GM12878 (cell line): ENCODE data around the gene CNN3. TPM values are rescaled to one million over a fixed set of nuclear protein-coding genes. Genes with fewer than 3 reads are reported as not detected.

Experiments
- ATAC-seq: fragments of 200-7000 bp; cut with Tn5 transposase; 3 replicates; pipeline ENCODE4 v1.9.1; 2020; ENCODE audit warnings: mild to moderate bottlenecking, moderate library complexity
- BruUV-seq: library from RNA; stranded (reverse); fragments of 400-500 nt; replicated peaks from 2 replicates; lab custom pipeline; 2021; lab: Mats Ljungman, UMichigan
- CTCF ChIA-PET: fragments of 300-600 bp; sonication (Branson Sonifier 250); formaldehyde crosslinking; extraction: SDS; loops from one replicate; lab custom pipeline; 2021; ENCODE audit warnings: inconsistent platforms; lab: Yijun Ruan, JAX
- POLR2A ChIA-PET: fragments of 350-600 bp; formaldehyde crosslinking; extraction: SDS; loops from one replicate; lab custom pipeline; 2021; ENCODE audit warnings: inconsistent platforms; lab: Charles Lee
- RAD21 ChIA-PET: fragments of 300-600 bp; sonication (Branson Sonifier 250); formaldehyde crosslinking; loops from one replicate; lab custom pipeline; 2023; ENCODE audit warnings: antibody characterized with exemption; ENCODE audit not compliant: unreplicated experiment; lab: Charles Lee
- SMC1A ChIA-PET: fragments of 300-600 bp; sonication (Branson Sonifier 250); formaldehyde crosslinking; loops from one replicate; lab custom pipeline; 2023; ENCODE audit not compliant: unreplicated experiment, uncharacterized antibody; lab: Charles Lee
- DNase-seq: peaks from one replicate; pipeline ENCODE4 v3.0.0-alpha.2; 2011; ENCODE audit warnings: low read depth, low spot score
- FAIRE-seq: peaks from 3 replicates; lab custom pipeline; 2011; peaks lifted over from hg19 to GRCh38; lab: Jason Lieb, UNC
- H2AFZ ChIP-seq: 2 replicates; pipeline ENCODE4 v1.6.0; 2011; ENCODE audit warnings: low read depth, low read length, control low read depth; ENCODE audit not compliant: control insufficient read depth
- H3K27ac ChIP-seq: 2 replicates; pipeline ENCODE4 v1.5.1; 2011; ENCODE audit warnings: control low read depth; ENCODE audit not compliant: control insufficient read depth, insufficient read depth
- H3K27me3 ChIP-seq, 2 experiments: replicated peaks in 1 of 2; 2 replicates each; pipeline versions ENCODE4 v1.6.0 to v1.6.1; 2011; ENCODE audit warnings: low read length in 1 of 2; ENCODE audit not compliant: control insufficient read depth in 2 of 2, insufficient read depth in 2 of 2
- H3K36me3 ChIP-seq, 2 experiments: 2 replicates each; pipeline ENCODE4 v1.5.1; 2011; ENCODE audit warnings: low read length in 1 of 2; ENCODE audit not compliant: control insufficient read depth in 2 of 2, insufficient read depth in 2 of 2
- H3K4me1 ChIP-seq: 2 replicates; pipeline ENCODE4 v1.6.1; 2011; ENCODE audit warnings: mild to moderate bottlenecking, low read length, moderate library complexity, mixed read lengths; ENCODE audit not compliant: control insufficient read depth, insufficient read depth
- H3K4me2 ChIP-seq: 2 replicates; pipeline ENCODE4 v1.6.0; 2011; ENCODE audit warnings: control low read depth; ENCODE audit not compliant: control insufficient read depth, insufficient read depth
- H3K4me3 ChIP-seq: fragments of 200-600 bp; sonication (generic); 2 replicates; pipeline ENCODE4 v1.5.1; 2016
- H3K79me2 ChIP-seq: 2 replicates; pipeline ENCODE4 v1.6.0; 2011; ENCODE audit warnings: low read length; ENCODE audit not compliant: control insufficient read depth, insufficient read depth
- H3K9ac ChIP-seq: 2 replicates; pipeline ENCODE4 v1.8.0; 2011; ENCODE audit warnings: low read length, control low read depth, mixed read lengths; ENCODE audit not compliant: control insufficient read depth, insufficient read depth
- H3K9me3 ChIP-seq: replicated peaks from 3 replicates; pipeline ENCODE4 v1.5.1; 2011; ENCODE audit warnings: mild to moderate bottlenecking, low read length; ENCODE audit not compliant: control insufficient read depth, insufficient read depth
- H4K20me1 ChIP-seq: 2 replicates; pipeline ENCODE4 v1.6.0; 2011; ENCODE audit not compliant: control insufficient read depth, insufficient read depth
- ATF7 ChIP-seq: fragments of 450-650 bp; IDR thresholded peaks from 2 replicates; pipeline ENCODE4 v1.6.1; 2016; ENCODE audit warnings: low read depth, mild to moderate bottlenecking
- CHD2 ChIP-seq: IDR thresholded peaks from 2 replicates; pipeline ENCODE4 v1.6.1; 2011; ENCODE audit warnings: low read depth, low read length, improper control_type of control experiment, borderline replicate concordance
- HDAC2 ChIP-seq: fragments of 200-600 bp; sonication (generic); IDR thresholded peaks from 2 replicates; pipeline ENCODE4 v1.6.1; 2017
- PAX5 ChIP-seq: IDR thresholded peaks from 2 replicates; pipeline ENCODE4 v1.6.1; 2011; ENCODE audit warnings: low read depth, low read length, borderline replicate concordance
- RAD51 ChIP-seq: fragments of 450-650 bp; IDR thresholded peaks from 2 replicates; pipeline ENCODE4 v1.6.1; 2016; ENCODE audit warnings: moderate library complexity, mild to moderate bottlenecking, inconsistent platforms
- RCOR1 ChIP-seq: conservative IDR thresholded peaks from 2 replicates; pipeline ENCODE4 v1.6.1; 2012; ENCODE audit warnings: low read depth, low read length, improper control_type of control experiment
- SMAD1 ChIP-seq: fragments of 450-650 bp; IDR thresholded peaks from 2 replicates; pipeline ENCODE4 v1.6.1; 2018; ENCODE audit warnings: mild to moderate bottlenecking, low read depth; ENCODE audit not compliant: partially characterized antibody
- ZNF384 ChIP-seq: IDR thresholded peaks from 2 replicates; pipeline ENCODE4 v1.6.1; 2012; ENCODE audit warnings: low read depth, mild to moderate bottlenecking, low read length, improper control_type of control experiment, borderline replicate concordance
- WGBS: methylation state at CpG from one replicate; pipeline ENCODE4 v1.1.6; 2016; ENCODE audit warnings: low lambda C conversion rate; ENCODE audit not compliant: insufficient replicate concordance, insufficient coverage; ENCODE audit errors: missing lambda C conversion rate; 5-methylcytosine and 5-hydroxymethylcytosine counted together
- in situ Hi-C: fragments of 300-500 bp; cut with MboI; formaldehyde crosslinking; loops from 9 replicates; pipeline ENCODE4 v1.14.3; 2018; ENCODE audit warnings: mixed read lengths
- intact Hi-C: fragments of 100-400 bp; cut with micrococcal nuclease; formaldehyde crosslinking; loops from one replicate; pipeline ENCODE4 v1.14.2; 2022; ENCODE audit not compliant: unreplicated experiment
- polyA plus RNA-seq, 11 experiments: library from polyadenylated mRNA; depleted of rRNA in 4 of 11; unstranded in 6 of 11; stranded (reverse) in 5 of 11; fragments of >200 nt; fragmentation: Nextera tagmentation in 4 of 11; fragmentation: Illumina TruSeq in 1 of 11; extraction: Ambion mirVana in 4 of 11; extraction: Trizol in 1 of 11; gene quantifications; 1 replicate in 1 of 11; 2 replicates in 10 of 11; pipeline versions ENCODE4 v1.2.1 to v1.2.3, GENCODE V29; 2011 to 2016; ENCODE audit warnings: inconsistent platforms in 2 of 11, missing spikeins in 2 of 11, low read depth in 1 of 11
- total RNA-seq, 4 experiments: library from RNA; depleted of rRNA in 3 of 4; stranded (reverse); fragments of >200 nt in 3 of 4; fragmentation: Illumina TruSeq in 1 of 4; extraction: Trizol in 1 of 4; gene quantifications; 2 replicates each; pipeline versions ENCODE4 v1.2.1 to v1.2.3, GENCODE V29; 2013 to 2021
- TF ChIP-seq, protein P1 (sequence below): fragments of 450-650 bp; IDR thresholded peaks from 2 replicates; pipeline ENCODE4 v1.6.1; 2014; ENCODE audit warnings: mild to moderate bottlenecking
- TF ChIP-seq, protein P2 (sequence below): fragments of 450-650 bp; IDR thresholded peaks from 2 replicates; pipeline ENCODE4 v1.6.1; 2016; ENCODE audit warnings: mild to moderate bottlenecking
- TF ChIP-seq, protein P3 (sequence below): IDR thresholded peaks from 2 replicates; pipeline ENCODE4 v1.6.1; 2011; ENCODE audit warnings: low read depth, mild to moderate bottlenecking, low read length, moderate library complexity, borderline replicate concordance; ENCODE audit errors: extremely low read depth
- TF ChIP-seq, protein P4 (sequence below): fragments of 450-650 bp; IDR thresholded peaks from 2 replicates; pipeline ENCODE4 v1.6.1; 2017; ENCODE audit warnings: antibody characterized with exemption, mild to moderate bottlenecking, moderate library complexity
- TF ChIP-seq, protein P5 (sequence below): fragments of 450-650 bp; formaldehyde crosslinking; IDR thresholded peaks from 2 replicates; pipeline ENCODE4 v1.4.0; 2020; ENCODE audit warnings: mild to moderate bottlenecking, moderate library complexity

The CNN3 gene
- total and polyA plus RNA-seq, 10 of the 15 experiments (the other 5 are each of a cell fraction or from before 2014, with no cell fraction given), result 0.20 to 48.4 (median 34.3) TPM

DNA sequence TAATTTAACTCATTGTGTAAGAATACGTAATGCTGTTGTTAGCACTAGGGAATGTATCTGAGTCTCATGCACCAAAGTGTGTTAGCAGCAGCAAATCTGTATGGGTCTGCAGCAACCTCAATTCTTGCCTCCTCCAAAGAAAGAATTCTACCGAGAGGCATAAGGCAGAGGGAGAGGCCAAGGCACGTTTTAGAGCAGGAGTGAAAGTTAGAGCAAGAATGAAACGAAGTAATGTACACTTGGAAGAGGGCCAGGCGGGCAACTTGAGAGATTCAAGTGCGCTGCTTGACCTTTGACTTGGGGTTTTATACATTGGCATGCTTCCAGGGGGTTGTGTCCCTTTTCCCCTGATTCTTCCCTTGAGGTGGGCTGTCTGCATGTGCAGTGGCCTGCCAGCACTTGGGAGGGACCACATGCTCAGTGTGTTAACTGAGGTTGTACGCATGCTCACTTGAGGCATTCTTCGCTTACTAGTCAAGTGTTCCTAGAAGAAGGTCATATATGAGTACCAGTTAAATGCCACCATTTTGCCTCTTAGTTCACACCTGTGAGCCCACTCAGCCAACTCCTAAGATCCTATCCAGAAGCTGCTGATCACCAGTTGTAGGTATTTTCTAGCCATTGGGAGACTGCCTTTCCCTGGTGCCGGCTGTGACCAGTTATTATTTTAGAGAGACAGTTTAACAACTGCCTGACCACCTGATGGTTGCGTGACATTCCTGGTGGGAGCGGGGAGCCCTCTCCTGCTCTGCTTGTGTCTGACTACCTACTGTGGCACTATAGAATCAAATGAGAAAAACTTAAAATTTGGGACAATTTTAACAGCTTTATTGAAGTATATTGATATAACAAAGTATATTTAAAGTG lies 2.7 kb upstream of the CNN3 start:
- Histone ChIP-seq H3K9me3 (no peaks in the 10 kb centered on the region), H3K36me3 (no peaks in the 10 kb centered on the region), H3K9ac (no peak overlapping the region), H3K27ac (no peak overlapping the region), H3K27me3 (peaks cover 3 to 7% of the 10 kb centered on the region in 2 experiments; a peak in 3 of 4 replicates), H4K20me1 (no peaks in the 10 kb centered on the region), H3K79me2 (no peaks in the 10 kb centered on the region; the same call in 1 of the 2 replicates), H3K4me3 (no peak overlapping the region), H2AFZ (no peak overlapping the region), H3K4me2 (no peak overlapping the region), H3K4me1 (no peaks in the 10 kb centered on the region)
- 72% methylated on average over 11 of the region's 11 CpGs for WGBS
- in situ Hi-C loops (no loop called here), intact Hi-C loops (no loop called here)
- ChIA-PET CTCF (interaction anchor here (1.6 kb wide), 1 partner anchor 75 kb away, joined by 5 read pairs; no protein-coding TSS in a partner anchor), RAD21 (no interaction called here), SMC1A (no interaction called here), POLR2A (no interaction called here)
- ATAC-seq (no peak), DNase-seq (no peak), FAIRE-seq (no peak)
- no TSS peak for BruUV-seq
- TF ChIP-seq PAX5 (no peak), CHD2 (no peak), ZNF384 (no peak), HDAC2 (no peak), RAD51 (no peak), ATF7 (no peak), RCOR1 (no peak), SMAD1 (no peak)
- TF ChIP-seq, protein P1, sequence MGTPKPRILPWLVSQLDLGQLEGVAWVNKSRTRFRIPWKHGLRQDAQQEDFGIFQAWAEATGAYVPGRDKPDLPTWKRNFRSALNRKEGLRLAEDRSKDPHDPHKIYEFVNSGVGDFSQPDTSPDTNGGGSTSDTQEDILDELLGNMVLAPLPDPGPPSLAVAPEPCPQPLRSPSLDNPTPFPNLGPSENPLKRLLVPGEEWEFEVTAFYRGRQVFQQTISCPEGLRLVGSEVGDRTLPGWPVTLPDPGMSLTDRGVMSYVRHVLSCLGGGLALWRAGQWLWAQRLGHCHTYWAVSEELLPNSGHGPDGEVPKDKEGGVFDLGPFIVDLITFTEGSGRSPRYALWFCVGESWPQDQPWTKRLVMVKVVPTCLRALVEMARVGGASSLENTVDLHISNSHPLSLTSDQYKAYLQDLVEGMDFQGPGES, result no peak
- TF ChIP-seq, protein P2, sequence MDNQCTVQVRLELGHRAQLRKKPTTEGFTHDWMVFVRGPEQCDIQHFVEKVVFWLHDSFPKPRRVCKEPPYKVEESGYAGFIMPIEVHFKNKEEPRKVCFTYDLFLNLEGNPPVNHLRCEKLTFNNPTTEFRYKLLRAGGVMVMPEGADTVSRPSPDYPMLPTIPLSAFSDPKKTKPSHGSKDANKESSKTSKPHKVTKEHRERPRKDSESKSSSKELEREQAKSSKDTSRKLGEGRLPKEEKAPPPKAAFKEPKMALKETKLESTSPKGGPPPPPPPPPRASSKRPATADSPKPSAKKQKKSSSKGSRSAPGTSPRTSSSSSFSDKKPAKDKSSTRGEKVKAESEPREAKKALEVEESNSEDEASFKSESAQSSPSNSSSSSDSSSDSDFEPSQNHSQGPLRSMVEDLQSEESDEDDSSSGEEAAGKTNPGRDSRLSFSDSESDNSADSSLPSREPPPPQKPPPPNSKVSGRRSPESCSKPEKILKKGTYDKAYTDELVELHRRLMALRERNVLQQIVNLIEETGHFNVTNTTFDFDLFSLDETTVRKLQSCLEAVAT, result no peak
- TF ChIP-seq, protein P3, sequence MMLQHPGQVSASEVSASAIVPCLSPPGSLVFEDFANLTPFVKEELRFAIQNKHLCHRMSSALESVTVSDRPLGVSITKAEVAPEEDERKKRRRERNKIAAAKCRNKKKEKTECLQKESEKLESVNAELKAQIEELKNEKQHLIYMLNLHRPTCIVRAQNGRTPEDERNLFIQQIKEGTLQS, result no peak
- TF ChIP-seq, protein P4, sequence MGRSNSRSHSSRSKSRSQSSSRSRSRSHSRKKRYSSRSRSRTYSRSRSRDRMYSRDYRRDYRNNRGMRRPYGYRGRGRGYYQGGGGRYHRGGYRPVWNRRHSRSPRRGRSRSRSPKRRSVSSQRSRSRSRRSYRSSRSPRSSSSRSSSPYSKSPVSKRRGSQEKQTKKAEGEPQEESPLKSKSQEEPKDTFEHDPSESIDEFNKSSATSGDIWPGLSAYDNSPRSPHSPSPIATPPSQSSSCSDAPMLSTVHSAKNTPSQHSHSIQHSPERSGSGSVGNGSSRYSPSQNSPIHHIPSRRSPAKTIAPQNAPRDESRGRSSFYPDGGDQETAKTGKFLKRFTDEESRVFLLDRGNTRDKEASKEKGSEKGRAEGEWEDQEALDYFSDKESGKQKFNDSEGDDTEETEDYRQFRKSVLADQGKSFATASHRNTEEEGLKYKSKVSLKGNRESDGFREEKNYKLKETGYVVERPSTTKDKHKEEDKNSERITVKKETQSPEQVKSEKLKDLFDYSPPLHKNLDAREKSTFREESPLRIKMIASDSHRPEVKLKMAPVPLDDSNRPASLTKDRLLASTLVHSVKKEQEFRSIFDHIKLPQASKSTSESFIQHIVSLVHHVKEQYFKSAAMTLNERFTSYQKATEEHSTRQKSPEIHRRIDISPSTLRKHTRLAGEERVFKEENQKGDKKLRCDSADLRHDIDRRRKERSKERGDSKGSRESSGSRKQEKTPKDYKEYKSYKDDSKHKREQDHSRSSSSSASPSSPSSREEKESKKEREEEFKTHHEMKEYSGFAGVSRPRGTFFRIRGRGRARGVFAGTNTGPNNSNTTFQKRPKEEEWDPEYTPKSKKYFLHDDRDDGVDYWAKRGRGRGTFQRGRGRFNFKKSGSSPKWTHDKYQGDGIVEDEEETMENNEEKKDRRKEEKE, result no peak
- TF ChIP-seq, protein P5, sequence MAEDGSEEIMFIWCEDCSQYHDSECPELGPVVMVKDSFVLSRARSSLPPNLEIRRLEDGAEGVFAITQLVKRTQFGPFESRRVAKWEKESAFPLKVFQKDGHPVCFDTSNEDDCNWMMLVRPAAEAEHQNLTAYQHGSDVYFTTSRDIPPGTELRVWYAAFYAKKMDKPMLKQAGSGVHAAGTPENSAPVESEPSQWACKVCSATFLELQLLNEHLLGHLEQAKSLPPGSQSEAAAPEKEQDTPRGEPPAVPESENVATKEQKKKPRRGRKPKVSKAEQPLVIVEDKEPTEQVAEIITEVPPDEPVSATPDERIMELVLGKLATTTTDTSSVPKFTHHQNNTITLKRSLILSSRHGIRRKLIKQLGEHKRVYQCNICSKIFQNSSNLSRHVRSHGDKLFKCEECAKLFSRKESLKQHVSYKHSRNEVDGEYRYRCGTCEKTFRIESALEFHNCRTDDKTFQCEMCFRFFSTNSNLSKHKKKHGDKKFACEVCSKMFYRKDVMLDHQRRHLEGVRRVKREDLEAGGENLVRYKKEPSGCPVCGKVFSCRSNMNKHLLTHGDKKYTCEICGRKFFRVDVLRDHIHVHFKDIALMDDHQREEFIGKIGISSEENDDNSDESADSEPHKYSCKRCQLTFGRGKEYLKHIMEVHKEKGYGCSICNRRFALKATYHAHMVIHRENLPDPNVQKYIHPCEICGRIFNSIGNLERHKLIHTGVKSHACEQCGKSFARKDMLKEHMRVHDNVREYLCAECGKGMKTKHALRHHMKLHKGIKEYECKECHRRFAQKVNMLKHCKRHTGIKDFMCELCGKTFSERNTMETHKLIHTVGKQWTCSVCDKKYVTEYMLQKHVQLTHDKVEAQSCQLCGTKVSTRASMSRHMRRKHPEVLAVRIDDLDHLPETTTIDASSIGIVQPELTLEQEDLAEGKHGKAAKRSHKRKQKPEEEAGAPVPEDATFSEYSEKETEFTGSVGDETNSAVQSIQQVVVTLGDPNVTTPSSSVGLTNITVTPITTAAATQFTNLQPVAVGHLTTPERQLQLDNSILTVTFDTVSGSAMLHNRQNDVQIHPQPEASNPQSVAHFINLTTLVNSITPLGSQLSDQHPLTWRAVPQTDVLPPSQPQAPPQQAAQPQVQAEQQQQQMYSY (CRISPR knock-in tag), result no peak
